ENCODE measurements around the gene PI4KB.
"Not testable (repeated sequence)": the region's sequence is repeated elsewhere in the genome, so short reads cannot be mapped to it uniquely, and the experiment has no call there.

The PI4KB gene

DNA sequence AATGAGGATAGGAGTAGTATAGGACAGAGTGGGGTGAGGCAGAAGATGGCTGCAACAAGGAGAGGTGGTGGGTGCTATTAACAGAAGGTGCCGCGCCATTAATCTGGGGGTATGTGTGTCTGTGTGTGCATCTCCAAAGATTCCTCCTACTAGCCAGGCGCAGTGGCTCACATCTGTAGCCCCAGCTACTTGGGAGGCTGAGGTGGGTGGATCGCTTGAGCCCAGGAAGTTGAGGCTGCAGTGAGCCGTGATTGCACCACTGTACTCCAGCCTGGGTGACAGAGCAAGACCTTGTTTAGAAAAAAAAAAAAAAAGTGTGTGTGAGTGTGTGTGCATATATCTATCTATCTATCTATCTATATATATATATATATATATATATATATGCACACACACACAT is 51.9 kb downstream of the PI4KB start:
- DNase-seq, result not testable (repeated sequence)

DNA sequence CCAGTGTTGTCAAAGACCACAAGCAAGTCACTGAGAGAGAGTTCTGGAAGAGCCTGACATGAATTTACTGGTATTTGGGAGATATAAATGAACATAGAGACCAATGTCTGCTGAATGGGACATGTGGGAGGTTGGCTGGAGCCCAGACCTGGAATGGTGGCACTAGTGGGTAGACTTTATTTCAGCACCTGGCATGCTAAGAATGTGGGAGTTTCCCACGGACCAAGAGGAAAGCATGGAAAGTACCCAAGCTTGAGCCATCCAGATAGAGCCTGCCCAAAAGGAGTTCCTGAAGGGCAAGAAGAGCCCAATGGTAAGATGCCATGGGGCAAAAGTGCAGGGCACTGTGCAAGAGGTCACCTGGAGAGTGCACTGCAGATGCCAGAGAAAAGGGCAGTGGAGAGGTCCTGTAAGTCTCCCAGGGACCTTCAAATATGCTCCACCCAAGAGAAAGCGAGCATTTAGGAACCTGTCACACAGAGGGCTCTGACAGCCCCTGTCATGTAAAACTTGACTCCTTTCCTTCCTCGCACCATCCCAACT is 53.2 kb downstream of the PI4KB start:
- DNase-seq, result no peak

DNA sequence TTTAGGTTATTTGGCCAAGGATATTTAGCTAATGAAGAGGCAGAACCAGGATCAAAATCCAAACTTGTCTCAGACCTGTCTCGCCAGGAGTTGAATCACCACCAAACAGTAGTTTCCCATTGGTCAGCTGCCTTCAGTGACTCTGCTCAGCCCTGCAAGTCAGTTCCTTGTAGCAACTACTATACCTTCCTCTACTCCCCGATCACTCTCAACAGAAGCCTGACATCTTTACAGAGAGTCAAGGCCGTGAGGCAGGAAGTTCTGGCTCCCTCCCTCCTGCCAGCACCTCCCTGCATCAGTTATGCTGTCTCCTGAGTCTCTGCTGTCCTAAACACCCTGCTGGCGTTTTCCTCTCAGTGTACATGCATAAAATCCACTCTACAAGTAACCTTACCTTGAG is 59.5 kb downstream of the PI4KB start:
- DNase-seq, result no peak

DNA sequence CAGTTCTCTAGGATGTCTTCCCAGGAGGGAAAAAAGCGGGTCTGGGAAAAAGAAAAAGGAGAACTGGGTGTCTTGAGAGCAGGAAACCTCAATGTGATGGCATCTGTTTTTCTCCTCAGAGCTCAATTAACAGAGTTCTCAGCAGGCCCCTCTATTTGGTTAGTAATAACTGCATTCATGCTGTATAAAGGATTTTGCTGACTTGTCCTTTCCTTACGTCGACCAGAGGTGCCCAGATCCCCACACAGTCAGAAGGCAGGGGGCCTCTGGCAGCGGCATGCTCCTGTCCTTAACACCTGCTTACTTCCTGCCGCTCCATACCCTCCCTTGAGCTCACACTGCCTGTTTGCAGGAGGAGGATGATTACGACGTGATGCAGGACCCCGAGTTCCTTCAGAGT is 60.4 kb downstream of the PI4KB start:
- DNase-seq, result no peak

DNA sequence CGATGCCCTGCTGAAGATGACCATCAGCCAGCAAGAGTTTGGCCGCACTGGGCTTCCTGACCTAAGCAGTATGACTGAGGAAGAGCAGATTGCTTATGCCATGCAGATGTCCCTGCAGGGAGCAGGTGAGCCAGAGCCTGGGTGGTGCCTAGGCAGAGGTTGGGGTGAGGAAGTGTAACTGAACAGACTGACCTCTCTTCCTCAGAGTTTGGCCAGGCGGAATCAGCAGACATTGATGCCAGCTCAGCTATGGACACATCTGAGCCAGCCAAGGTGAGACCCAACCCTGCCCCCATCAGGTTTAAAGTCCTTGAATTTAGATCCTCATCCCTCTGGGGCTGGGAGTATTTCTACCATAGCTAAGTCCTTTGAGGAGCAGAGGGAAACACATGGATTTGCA is 60.9 kb downstream of the PI4KB start:
- no peak for DNase-seq

DNA sequence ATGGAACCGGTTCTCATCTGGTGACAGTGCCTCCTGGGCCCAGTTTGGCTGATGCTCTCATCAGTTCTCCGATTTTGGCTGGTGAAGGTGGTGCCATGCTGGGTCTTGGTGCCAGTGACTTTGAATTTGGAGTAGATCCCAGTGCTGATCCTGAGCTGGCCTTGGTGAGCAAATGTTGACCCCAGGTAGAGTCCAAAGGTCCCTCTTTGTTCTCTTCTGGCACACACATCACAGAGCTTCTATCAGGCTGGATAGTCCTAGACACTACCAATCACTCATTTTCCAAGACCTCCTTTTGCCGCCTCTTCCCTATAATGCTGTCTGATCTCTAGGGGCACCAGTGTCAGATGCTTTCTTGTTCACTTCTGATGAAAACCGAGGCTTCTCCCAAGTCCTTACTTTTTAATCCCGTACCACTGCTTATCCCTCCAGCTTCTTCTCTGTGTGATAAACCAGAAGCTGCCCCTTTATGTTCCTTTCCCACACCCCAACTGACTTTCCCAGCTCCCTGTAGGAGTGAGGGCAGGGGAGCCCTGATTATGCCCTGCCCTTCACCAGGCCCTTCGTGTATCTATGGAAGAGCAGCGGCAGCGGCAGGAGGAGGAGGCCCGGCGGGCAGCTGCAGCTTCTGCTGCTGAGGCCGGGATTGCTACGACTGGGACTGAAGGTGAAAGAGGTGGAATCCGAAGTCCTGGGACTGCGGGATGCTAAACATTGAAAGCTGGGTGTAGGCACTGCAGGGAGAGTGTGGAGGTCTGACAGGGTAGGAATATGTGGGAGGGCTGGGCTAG is 61.6 kb downstream of the PI4KB start:
- DNase-seq, result no peak

DNA sequence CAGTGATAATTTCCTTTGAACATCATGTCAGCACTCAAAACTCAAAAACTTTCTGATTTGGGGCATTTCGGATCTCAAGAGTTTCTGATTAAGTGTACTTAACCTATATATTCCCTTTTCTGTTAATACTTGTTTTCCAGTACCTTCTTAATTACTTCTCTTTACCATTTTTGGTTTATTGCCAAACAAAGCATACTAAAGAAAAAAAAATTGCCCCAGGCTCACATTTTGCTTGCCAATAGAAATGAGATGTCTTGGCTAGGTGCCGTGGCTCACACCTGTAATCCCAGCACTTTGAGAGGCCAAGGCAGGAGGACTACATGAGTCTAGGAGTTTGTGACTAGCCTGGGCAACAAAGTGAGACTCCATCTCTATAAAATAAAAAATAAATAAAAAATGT is 67.9 kb downstream of the PI4KB start:
- no peak for DNase-seq

DNA sequence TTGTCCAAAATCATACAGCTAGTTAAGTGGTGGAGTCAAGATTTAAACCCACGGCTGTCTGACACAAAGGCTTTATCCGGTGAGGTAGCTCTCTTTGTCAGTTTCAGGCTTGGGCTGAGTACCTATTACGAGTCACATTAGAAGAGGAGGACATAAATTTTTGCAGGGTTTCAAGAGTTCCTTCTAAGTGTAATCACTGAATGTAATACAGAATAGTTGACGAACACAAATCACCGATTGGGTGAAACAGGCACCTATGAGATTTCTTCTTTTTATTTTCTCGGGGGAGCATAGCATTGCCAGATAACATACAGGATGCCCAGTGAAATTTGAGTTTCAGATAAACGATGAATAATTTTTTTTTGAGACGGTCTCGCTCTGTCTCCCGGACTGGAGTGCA is 71.8 kb downstream of the PI4KB start:
- DNase-seq, result no peak

DNA sequence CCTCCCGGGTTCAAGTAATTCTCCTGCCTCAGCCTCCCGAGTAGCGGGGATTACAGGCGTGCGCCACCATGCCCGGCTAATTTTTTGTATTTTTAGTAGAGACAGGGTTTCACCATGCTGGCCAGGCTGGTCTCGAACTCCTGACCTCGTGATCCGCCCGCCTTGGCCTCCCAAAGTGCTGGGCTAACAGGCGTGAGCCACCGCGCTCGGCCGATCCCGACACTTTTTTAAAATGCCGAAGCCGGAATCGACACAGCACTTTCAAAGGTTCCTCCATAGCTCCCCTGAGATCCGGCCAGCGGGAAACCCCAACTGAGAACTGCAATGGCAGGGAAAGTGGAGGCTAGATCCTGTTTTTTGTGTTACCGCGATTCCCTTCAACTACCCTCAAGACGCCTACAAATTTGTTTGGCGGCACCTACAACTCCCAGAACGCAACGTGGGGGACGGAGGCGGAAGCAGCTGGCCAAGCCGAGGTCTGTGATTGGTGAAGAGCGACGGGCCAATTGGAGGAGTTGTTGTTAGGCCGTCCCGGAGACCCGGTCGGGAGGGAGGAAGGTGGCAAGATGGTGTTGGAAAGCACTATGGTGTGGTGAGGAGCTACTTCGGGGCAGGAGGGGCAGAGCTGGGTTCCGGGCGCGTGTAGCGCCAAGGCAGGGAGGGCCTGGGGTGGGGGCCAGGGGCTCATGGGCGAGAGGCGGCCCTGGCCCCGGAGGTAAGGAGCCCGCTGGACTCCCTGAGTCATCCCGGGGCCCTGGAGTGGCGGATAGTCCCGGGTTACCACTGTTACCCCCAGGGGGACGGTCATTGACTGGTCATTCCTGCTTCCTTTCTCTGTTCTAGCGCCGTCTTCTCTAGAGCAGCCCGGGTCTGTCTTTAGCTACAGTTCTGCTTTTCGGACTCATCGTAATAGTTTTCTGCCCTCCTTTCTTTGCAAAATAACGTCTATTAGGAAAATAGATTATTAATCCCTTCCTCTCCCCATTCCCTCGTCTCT is 72.7 kb downstream of the PI4KB start, which contains the start of gene PSMD4:
Gene PSMD4 (plus strand): TSS at position 518 of the 997 bp plus-strand sequence. CDS start 49 bp downstream, at position 567.
- peak; percentile 93 for DNase-seq

DNA sequence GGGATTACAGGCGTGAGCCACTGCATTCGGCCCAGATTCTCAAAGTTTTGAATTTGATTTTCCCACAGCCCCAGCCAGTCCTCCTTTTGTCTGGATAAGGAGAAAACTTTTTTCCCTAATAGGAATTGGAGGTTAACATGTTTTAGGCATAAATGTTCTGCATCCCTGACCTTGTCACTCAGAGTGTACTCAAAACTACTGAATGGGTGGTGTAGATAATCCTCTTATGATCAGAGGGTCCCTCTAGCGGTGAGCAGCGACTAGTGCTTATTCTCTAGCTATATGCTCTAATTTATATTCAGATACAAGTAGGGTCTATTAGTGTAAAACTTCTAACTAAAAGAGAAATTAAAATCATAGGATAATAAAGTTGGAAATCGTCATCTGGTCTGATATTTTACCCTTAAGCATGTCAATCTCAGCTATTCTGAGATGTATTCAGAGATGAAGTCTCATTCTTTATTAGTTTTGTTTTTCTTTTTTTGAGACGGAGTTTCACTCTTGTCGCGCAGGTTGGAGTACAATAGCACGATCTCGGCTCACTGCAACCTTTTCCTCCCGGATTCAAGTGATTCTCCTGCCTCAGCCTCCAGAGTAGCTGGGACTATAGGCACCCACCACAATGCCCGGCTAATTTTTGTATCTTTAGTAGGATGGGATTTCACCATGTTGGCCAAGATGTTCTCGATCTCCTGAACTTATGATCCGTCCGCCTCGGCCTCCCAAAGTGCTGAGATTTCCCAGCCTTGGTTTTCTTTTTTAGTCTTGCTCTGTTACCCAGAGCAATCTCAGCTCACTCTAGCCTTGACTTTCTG is 75.4 kb downstream of the PI4KB start:
- DNase-seq, result peak; percentile 66

DNA sequence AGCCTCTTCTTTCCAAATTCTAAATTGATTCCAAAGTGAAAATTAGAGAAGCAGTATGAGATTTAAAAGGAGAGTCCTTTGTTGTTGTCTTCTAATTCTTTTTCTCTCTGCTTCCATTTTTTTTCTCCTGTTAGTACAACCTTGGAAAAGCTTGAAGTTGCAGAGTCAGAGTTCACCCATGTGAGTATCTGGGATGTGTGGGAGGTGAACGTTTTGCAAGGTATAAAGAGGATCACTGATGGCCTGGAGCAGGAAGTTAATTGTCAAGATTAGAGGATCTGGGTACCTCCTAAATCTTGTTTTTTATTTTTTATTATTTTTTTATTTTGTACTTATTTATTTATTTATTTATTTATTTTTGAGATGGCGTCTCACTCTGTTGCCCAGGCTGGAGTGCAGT is 80.4 kb downstream of the PI4KB start:
- DNase-seq, result no peak

DNA sequence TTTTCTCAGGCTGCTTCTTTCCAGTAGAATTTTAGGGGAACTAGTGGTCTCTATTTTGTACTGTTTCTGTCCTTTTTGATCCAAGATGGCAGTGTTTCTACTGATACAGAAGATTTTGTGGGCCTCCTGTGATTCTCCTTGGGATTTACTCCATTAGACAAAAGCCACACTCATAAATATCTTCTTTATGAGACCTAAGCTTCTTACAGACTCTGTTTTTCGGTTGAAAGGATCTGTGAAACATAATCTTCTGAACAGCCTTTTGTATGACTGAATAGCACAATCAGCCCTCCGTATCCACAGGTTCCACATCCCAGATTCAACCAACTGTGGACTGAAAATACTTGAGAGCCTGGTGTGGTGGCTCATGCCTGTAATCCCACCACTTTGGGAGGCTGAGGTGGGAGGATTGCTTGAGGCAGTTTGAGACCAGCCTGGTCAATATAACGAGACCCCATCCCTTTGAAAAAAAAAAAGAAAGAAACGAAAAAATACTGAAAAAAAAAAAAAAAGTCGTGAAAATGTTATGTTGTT is 83.5 kb downstream of the PI4KB start:
- no peak for DNase-seq

DNA sequence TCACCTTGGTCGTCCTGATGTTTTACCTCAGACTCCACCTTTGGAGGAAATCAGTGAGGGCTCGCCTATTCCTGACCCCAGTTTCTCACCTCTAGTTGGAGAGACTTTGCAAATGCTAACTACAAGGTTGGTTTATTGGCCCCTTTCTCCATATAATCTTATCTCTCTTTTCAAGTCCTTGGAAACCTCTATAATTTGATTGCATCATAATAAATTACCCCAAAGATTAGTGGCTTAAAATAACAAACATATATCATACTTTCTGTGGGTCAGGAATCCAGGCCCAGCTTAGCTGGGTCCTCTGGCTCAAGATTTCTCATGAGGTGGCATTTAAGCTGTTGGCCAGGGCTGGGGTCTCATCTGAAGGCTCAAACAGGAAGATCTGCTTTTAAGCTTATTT is 84.8 kb downstream of the PI4KB start:
- no peak for DNase-seq

Data from COR-L47 (cell line).